HG03108 (cell line): ENCODE data around the gene IL37.
"Not testable (repeated sequence)": the region's sequence is repeated elsewhere in the genome, so short reads cannot be mapped to it uniquely, and the experiment has no call there.

Source experiments
- ATAC-seq: cut with Tn5 transposase; IDR thresholded peaks from one replicate; pipeline ENCODE4 v1.9.1; 2021; ENCODE audit warnings: moderate library complexity; ENCODE audit not compliant: unreplicated experiment

IL37 gene

GRCh38 chr2:112887964-112888749 is 22.8 kb upstream of the IL37 start:
- ATAC-seq, result no peak

- ATAC-seq, result no peak
These were observed 21.0 kb upstream of the IL37 start for GRCh38 chr2:112889976-112890375.

- ATAC-seq, result no peak
These were observed 19.6 kb upstream of the IL37 start for GRCh38 chr2:112891385-112891831.

- no peak for ATAC-seq
These were observed 17.2 kb upstream of the IL37 start for GRCh38 chr2:112893752-112894151.

- no peak for ATAC-seq
These were observed 13.9 kb upstream of the IL37 start for GRCh38 chr2:112896909-112897623.

GRCh38 chr2:112897624-112897978 is 13.4 kb upstream of the IL37 start:
- no peak for ATAC-seq

- ATAC-seq, result not testable (repeated sequence)
These were observed 9.4 kb upstream of the IL37 start for GRCh38 chr2:112901431-112902065.

GRCh38 chr2:112902816-112903215 is 8.1 kb upstream of the IL37 start:
- ATAC-seq, result no peak

- no peak for ATAC-seq
These were observed 6.1 kb upstream of the IL37 start for GRCh38 chr2:112904883-112905282.

- no peak for ATAC-seq
These were observed 4.7 kb upstream of the IL37 start for GRCh38 chr2:112906276-112906675.

- ATAC-seq, result no peak
These were observed 3.7 kb upstream of the IL37 start for GRCh38 chr2:112907001-112907949.

GRCh38 chr2:112908559-112908958 is 2.4 kb upstream of the IL37 start:
- ATAC-seq, result not testable (repeated sequence)

GRCh38 chr2:112910219-112910618 is 746 bp upstream of the IL37 start:
- ATAC-seq, result no peak

- no peak for ATAC-seq
These were observed 1.4 kb downstream of the IL37 start for GRCh38 chr2:112912403-112912802.

GRCh38 chr2:112915300-112916144 is 4.6 kb downstream of the IL37 start:
- no peak for ATAC-seq

- ATAC-seq, result no peak
These were observed 5.2 kb downstream of the IL37 start for GRCh38 chr2:112916145-112916571.

- no peak for ATAC-seq
These were observed 5.8 kb downstream of the IL37 start for GRCh38 chr2:112916625-112917247.

GRCh38 chr2:112917856-112918255 is 6.9 kb downstream of the IL37 start:
- ATAC-seq, result no peak

GRCh38 chr2:112918256-112918655 is 7.3 kb downstream of the IL37 start:
- ATAC-seq, result no peak
